ENCODE results near the gene PVALB.

PVALB gene

GRCh38 chr22:36773935-36774334, 42.9 kb downstream of the PVALB start:
- peak; percentile 40 for DNase-seq (ENCODE audit: low read depth, low spot score)

DNA sequence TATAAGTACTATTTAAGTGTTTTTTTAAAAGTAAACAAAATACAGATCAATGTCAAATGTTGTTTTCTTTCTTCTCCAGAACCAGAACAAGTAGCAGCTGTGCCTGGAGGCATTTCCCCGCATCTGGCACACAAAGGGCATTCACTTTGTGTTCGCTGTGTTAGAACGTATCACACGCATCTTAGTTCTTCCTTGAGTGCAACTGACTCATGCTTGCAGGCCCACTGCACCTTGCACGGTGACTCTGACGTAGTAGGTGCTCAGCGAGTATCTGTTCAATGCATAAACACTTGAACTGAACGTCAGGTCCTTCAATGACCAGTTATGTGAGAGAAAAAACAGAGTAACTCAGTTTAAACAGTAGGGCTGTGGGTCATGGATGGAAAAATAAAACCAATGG, 44.4 kb downstream of the PVALB start:
- DNase-seq (ENCODE audit: low read depth, low spot score): no peak

GRCh38 chr22:36771356-36772063, 45.3 kb downstream of the PVALB start:
- DNase-seq (ENCODE audit: low read depth, low spot score): no peak

- DNase-seq (ENCODE audit: low read depth, low spot score): no peak
Measured at GRCh38 chr22:36770513-36771231, 46.2 kb downstream of the PVALB start.

GRCh38 chr22:36769541-36770512, 47.0 kb downstream of the PVALB start:
- DNase-seq (ENCODE audit: low read depth, low spot score): no peak

DNA sequence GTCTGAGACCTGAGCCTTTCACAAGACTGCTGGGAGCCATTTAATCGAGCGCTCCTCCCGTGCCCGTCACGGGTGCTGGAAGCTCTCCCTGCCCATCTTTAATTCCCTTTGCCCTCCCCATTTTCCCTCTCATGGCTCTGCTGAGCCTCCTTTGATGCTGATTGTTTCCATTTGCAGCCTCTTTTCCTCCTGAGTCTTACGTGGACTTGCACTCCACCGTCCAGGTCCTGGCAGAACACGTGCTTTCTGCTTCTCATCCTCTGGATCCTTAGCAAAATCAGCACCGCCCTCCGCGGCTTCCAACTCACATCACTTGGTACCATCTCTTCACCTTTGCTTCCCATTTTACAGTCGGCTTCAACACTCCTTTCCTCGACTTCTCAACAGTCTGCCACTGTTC, 48.2 kb downstream of the PVALB start:
- DNase-seq (ENCODE audit: low read depth, low spot score): no peak

GRCh38 chr22:36768141-36768540, 48.7 kb downstream of the PVALB start:
- DNase-seq (ENCODE audit: low read depth, low spot score): no peak

DNA sequence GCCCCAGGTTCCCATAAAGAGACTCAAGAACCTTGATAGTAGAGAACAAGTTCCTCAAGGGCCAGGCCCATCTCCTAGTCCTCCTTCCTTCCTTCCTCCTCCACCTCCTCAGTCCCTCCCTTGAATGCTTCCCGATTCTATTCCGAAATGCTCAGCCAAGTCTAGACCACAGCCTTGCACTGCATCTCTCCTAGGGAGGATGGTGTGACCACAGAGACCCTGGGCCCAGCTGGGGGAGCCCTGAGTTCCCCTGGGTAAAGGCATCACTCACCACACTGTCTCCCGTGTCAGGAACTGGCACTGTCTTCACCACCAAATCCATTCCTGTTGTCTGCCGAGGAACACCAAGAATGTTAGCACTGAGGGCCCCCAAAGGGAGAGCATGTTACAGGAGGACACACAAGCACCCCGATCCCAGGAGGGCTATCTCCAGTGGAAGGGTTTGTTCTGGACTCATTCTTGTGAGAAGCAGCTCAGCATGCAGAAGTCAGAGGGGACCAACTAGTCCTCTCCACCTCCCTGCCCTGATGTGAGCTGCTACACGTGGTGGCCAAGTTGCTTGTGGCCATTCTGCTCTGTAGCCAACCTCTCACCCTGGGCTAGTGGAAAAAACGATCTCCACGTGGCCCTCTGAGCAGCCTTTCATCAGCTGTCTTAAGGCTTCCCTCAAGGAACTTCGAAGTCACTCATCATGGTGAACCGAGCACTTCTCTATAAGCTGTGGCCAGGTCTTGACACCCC, 49.6 kb downstream of the PVALB start:
- no peak for DNase-seq (ENCODE audit: low read depth, low spot score)

GRCh38 chr22:36765943-36766450, 50.8 kb downstream of the PVALB start:
- peak; percentile 23 for DNase-seq (ENCODE audit: low read depth, low spot score)

GRCh38 chr22:36765131-36765942, 51.5 kb downstream of the PVALB start:
- DNase-seq (ENCODE audit: low read depth, low spot score): no peak

DNA sequence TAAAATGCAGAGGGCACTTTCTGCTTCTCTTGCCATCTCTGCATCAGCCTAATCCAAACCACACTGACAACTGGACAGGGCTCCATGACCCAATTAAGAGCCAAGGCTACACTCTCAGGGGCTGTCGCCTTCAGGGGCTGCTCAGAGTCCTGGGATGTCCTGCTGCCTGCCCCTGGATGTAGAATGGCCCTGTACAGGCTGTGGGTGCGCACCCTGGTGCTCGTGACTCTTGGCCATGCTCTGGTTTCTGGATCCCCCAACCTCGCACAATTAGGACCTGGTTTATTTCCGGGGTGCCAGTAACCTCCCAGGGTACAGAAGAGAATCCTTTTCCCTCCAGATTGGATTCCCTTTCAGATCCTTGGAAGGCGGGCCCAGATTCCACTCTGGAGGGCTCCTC, 52.2 kb downstream of the PVALB start:
- no peak for DNase-seq (ENCODE audit: low read depth, low spot score)

DNA sequence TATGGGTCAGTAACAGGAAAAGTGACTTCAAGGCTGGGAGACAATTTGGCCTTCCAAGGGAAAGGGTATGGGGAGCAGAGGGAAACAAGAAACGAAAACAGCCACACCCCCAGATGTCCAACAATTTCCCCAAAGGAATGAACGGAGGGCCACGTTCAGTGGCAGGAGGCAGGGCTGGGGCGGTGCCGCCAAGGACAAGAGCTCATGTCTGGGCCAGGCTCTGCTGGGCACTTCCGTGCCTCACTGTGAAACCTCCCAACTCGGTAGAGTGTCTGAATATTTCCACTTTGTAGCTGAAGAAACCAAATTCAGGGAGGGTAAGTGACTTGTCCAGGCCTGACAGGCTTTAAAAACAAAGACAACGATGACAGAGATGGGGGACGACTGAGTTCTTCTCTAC, 52.8 kb downstream of the PVALB start:
- no peak for DNase-seq (ENCODE audit: low read depth, low spot score)

DNA sequence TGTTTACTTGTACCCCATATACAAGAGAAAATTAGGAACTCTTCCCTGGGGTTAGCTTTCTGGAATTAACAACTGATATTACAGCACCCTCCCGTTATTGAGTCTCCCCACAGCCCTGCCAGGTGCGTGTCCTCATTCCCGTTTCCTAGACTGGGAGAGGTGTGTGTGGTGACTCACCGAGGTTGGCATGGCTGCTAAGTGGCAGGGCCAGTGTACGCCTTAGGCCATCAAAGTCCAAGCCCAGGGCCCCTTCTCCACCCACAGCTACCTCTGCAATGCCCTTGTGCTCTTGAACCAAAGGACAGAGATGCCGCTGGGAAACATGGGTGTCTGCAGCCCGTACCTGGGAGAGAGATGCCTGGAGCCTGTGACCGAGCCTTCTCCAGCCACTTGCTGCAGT, 53.3 kb downstream of the PVALB start:
- no peak for DNase-seq (ENCODE audit: low read depth, low spot score)

GRCh38 chr22:36762687-36763260, 54.1 kb downstream of the PVALB start:
- DNase-seq (ENCODE audit: low read depth, low spot score): peak; percentile 26

DNA sequence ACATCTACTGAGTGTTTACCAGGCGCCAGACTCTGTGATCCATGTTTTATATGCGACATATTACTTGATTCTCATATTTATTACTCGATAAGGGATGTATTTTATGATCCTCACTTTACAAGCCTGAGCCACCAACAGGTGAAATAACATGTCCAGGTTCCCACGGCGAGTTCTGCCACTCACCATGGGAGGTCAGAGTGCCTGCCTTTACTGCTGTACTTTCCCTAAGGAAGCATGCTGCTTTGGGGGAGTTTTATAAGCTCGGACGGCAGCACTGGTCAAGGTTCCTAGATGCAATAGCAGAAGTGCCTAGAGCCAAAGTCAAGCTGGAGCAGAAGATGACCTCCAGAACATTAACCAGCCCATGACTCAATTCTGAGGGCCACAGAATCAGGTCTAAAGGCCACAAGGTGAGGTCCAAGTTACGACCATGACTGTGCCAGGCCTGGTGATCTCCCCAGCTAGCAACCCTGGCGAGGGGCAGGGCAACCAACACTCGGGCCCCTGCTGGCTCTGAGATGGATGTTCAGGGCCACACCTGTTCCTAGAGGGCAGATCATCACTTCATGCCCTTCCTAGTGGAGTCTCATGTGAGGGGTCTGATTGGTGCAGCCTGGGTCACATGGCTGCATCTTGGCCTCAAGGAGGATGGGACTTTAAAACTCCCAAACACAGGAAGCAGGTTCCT, 55.1 kb downstream of the PVALB start:
- no peak for DNase-seq (ENCODE audit: low read depth, low spot score)

GRCh38 chr22:36760786-36761185, 56.0 kb downstream of the PVALB start:
- no peak for DNase-seq (ENCODE audit: low read depth, low spot score)

GRCh38 chr22:36759481-36760159, 57.2 kb downstream of the PVALB start:
- no peak for DNase-seq (ENCODE audit: low read depth, low spot score)

- no peak for DNase-seq (ENCODE audit: low read depth, low spot score)
Measured at GRCh38 chr22:36758792-36759271, 58.0 kb downstream of the PVALB start.

All from astrocyte of the hippocampus (primary cell).